PC-3 (cell line): ENCODE results near the gene BCR. TPM values are rescaled to one million over a fixed set of nuclear protein-coding genes. Genes with fewer than 3 reads are reported as not detected.

Experiments used
- ATAC-seq: fragments of 200-7000 bp; cut with Tn5 transposase; 2 replicates; pipeline ENCODE4 v1.9.1; 2020; ENCODE audit warnings: mild to moderate bottlenecking, moderate library complexity
- BruUV-seq: library from RNA; stranded (reverse); fragments of 400-500 nt; replicated peaks from 2 replicates; lab custom pipeline; 2021; lab: Mats Ljungman, UMichigan
- CTCF ChIA-PET: fragments of 300-600 bp; sonication (Branson Sonifier 250); formaldehyde crosslinking; loops from one replicate; lab custom pipeline; 2022; ENCODE audit warnings: antibody characterized with exemption; lab: Charles Lee
- POLR2A ChIA-PET: fragments of 300-600 bp; sonication (Branson Sonifier 250); formaldehyde crosslinking; loops from one replicate; lab custom pipeline; 2022; ENCODE audit warnings: antibody characterized with exemption; ENCODE audit not compliant: unreplicated experiment; lab: Charles Lee
- DNase-seq: peaks from one replicate; pipeline ENCODE4 v3.0.0-alpha.2; 2015
- H2AFZ ChIP-seq: fragments of 300-600 bp; sonication (generic); 2 replicates; pipeline ENCODE4 v1.6.0; 2016; ENCODE audit warnings: antibody characterized with exemption, low read length
- H3F3A ChIP-seq: fragments of 300-600 bp; sonication (generic); one replicate; pipeline ENCODE4 v1.6.0; 2017; ENCODE audit warnings: antibody characterized with exemption, low read length, control low read depth, mild to moderate bottlenecking; ENCODE audit not compliant: unreplicated experiment
- H3K27ac ChIP-seq: fragments of 300-600 bp; sonication (generic); 2 replicates; pipeline ENCODE4 v1.5.1; 2016; ENCODE audit warnings: mild to moderate bottlenecking, low read length
- H3K27me3 ChIP-seq: fragments of 300-600 bp; sonication (generic); 2 replicates; pipeline ENCODE4 v1.6.1; 2016; ENCODE audit warnings: low read length, mixed read lengths
- H3K36me3 ChIP-seq: fragments of 300-600 bp; sonication (generic); 2 replicates; pipeline ENCODE4 v1.6.1; 2016; ENCODE audit warnings: low read depth, mixed run types, low read length, mixed read lengths
- H3K4me1 ChIP-seq: fragments of 300-600 bp; sonication (generic); 2 replicates; pipeline ENCODE4 v1.5.1; 2016; ENCODE audit warnings: low read length; ENCODE audit not compliant: insufficient read depth
- H3K4me2 ChIP-seq: fragments of 300-600 bp; sonication (generic); 2 replicates; pipeline ENCODE4 v1.6.0; 2016; ENCODE audit warnings: low read length
- H3K4me3 ChIP-seq: fragments of 300-600 bp; sonication (generic); 2 replicates; pipeline ENCODE4 v1.5.1; 2016; ENCODE audit warnings: mild to moderate bottlenecking, low read length, mixed read lengths
- H3K79me2 ChIP-seq: fragments of 300-600 bp; sonication (generic); 2 replicates; pipeline ENCODE4 v1.6.1; 2017; ENCODE audit warnings: low read length, mixed read lengths
- H3K9ac ChIP-seq: fragments of 300-600 bp; sonication (generic); 2 replicates; pipeline ENCODE4 v1.6.0; 2016; ENCODE audit warnings: mild to moderate bottlenecking, low read length
- H3K9me2 ChIP-seq: fragments of 300-600 bp; sonication (generic); replicated peaks from 2 replicates; pipeline ENCODE4 v1.6.1; 2016; ENCODE audit warnings: mixed run types, low read length, mixed read lengths
- H3K9me3 ChIP-seq: fragments of 300-600 bp; sonication (generic); 2 replicates; pipeline ENCODE4 v1.6.1; 2016; ENCODE audit warnings: low read length, mixed read lengths
- H4K20me1 ChIP-seq: fragments of 300-600 bp; sonication (generic); 2 replicates; pipeline ENCODE4 v1.6.1; 2016; ENCODE audit warnings: low read length, mixed read lengths
- EZH2 ChIP-seq: fragments of 300-600 bp; sonication (generic); IDR thresholded peaks from one replicate; pipeline ENCODE4 v1.6.1; 2017; ENCODE audit warnings: antibody characterized with exemption, mild to moderate bottlenecking, low read length; ENCODE audit not compliant: unreplicated experiment
- EZH2phosphoT487 ChIP-seq: fragments of 300-600 bp; sonication (generic); IDR thresholded peaks from 2 replicates; pipeline ENCODE4 v1.6.1; 2018; ENCODE audit warnings: mild to moderate bottlenecking, antibody characterized with exemption, low read length, borderline replicate concordance
- intact Hi-C: fragments of 100-400 bp; cut with micrococcal nuclease; formaldehyde crosslinking; loops from 2 replicates; pipeline ENCODE4 v1.9.0; 2023
- total RNA-seq: library from RNA; depleted of rRNA; stranded (reverse); fragments of >200 nt; gene quantifications from 2 replicates; pipeline ENCODE4 v1.2.3, GENCODE V29; 2014
- TF ChIP-seq, protein P1 (sequence below): fragments of 300-600 bp; sonication (generic); conservative IDR thresholded peaks from 2 replicates; pipeline ENCODE4 v1.5.1; 2017; ENCODE audit warnings: antibody characterized with exemption, low read depth, mild to moderate bottlenecking, low read length

Gene BCR
- total RNA-seq, 1 experiment from 2014 or later: 36.8 TPM

DNA sequence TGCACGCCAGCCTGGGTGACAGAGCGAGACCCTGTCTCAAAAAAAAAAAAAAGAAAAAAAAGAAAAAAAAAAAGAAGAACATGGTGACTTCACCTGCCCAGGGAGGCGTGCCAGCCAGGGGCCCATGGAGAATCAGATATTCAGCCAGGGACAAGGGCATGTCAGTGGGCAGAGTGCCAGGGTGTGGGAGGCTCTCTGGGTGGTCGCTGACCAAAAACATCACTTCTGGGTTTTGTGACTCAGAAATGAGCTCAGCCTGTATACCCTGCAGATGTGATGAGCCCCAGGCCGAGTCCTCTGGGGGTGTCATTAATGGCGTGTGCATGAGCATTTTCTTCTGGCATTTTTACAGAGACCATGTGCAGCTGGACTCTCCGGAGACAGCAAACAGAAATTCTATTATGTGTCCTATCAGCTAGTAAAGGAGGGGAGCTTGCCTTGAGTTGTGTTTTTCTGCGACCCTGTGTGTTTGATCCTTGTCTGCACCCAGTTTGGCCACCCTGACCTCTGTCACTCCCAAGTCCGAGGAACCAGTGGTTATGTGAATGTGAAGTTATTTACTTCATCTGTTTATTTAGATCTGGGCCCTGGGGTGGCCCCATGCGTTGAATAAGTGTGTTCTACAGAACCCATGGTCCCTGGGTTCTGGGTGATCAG is 53.6 kb downstream of the BCR start:
- ATAC-seq (no peak), DNase-seq (peak; percentile 8)
- BruUV-seq: no TSS peak
- CTCF ChIA-PET: no interaction called here
- Histone ChIP-seq H3F3A (no peaks in the 10 kb centered on the region), H3K27me3 (no peaks in the 10 kb centered on the region), H3K36me3 (no peaks in the 10 kb centered on the region), H3K9me3 (no peaks in the 10 kb centered on the region), H3K27ac (no peak overlapping the region), H3K4me2 (no peak overlapping the region), H3K79me2 (peaks cover 97% of the 10 kb centered on the region), H3K4me1 (no peaks in the 10 kb centered on the region), H3K9ac (no peak overlapping the region), H2AFZ (no peak overlapping the region), H3K4me3 (no peak overlapping the region), H3K9me2 (no peaks in the 10 kb centered on the region), H4K20me1 (no peaks in the 10 kb centered on the region)
- intact Hi-C loops: no loop called here
- TF ChIP-seq, protein P1, sequence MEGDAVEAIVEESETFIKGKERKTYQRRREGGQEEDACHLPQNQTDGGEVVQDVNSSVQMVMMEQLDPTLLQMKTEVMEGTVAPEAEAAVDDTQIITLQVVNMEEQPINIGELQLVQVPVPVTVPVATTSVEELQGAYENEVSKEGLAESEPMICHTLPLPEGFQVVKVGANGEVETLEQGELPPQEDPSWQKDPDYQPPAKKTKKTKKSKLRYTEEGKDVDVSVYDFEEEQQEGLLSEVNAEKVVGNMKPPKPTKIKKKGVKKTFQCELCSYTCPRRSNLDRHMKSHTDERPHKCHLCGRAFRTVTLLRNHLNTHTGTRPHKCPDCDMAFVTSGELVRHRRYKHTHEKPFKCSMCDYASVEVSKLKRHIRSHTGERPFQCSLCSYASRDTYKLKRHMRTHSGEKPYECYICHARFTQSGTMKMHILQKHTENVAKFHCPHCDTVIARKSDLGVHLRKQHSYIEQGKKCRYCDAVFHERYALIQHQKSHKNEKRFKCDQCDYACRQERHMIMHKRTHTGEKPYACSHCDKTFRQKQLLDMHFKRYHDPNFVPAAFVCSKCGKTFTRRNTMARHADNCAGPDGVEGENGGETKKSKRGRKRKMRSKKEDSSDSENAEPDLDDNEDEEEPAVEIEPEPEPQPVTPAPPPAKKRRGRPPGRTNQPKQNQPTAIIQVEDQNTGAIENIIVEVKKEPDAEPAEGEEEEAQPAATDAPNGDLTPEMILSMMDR: no peak
- no peak for TF ChIP-seq EZH2
- TF ChIP-seq EZH2phosphoT487: no peak
- POLR2A ChIA-PET: no interaction called here

DNA sequence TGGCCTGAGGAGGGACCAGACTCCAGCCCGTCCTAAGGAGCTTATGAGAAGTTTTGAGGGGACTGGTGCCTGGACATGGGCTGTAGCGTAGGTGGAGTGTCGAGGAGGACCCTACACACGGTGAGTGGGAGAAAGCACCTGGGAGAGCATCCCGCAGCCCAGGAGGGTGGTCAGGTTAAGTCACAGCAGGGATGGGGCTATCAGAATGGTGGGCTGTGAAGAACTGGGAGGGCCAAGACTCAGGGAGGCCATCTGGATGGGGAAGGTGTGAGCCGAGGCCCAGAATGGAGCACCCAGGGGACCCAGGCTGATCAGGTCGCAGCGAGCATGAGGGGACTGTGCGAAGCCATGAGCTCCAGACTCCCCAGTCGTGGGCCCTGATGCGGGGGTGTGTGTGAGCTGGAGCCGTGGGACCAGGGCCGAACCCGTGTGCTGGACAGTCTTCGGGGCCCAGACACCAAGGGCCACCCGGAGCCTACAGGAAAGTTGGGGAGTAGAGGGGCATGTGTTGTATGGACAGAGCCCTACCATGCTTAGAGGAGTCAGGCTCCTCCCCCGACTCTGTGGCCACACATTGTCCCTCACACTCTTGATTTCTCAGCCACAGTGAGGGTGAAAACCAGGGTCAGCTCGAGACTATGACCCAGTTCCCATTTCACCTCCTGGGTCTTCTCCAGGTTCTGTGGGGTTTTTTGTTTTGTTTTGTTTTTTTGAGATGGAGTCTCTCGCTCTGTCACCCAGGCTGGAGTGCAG is 54.3 kb downstream of the BCR start:
- H3K9ac ChIP-seq: no peak overlapping the region
- intact Hi-C loops: no loop called here
- H3K4me2 ChIP-seq: no peak overlapping the region
- ChIA-PET POLR2A (no interaction called here), CTCF (interaction anchor here (0.6 kb wide), 1 partner anchor 51 kb away, joined by 3 read pairs; no protein-coding TSS in a partner anchor)
- no peak for TF ChIP-seq EZH2phosphoT487
- TF ChIP-seq EZH2: no peak
- TF ChIP-seq, protein P1: no peak
- no peak overlapping the region for H3K27ac ChIP-seq
- ATAC-seq (no peak), DNase-seq (no peak)
- no peaks in the 10 kb centered on the region for H3K4me1 ChIP-seq
- H3K36me3 ChIP-seq: no peaks in the 10 kb centered on the region
- no peaks in the 10 kb centered on the region for H3K27me3 ChIP-seq
- H3K9me2 ChIP-seq: no peaks in the 10 kb centered on the region
- H4K20me1 ChIP-seq: no peaks in the 10 kb centered on the region
- no peaks in the 10 kb centered on the region for H3K9me3 ChIP-seq
- no peak overlapping the region for H3K4me3 ChIP-seq
- H3F3A ChIP-seq: no peaks in the 10 kb centered on the region
- H3K79me2 ChIP-seq: peaks cover 97% of the 10 kb centered on the region
- no TSS peak for BruUV-seq
- no peak overlapping the region for H2AFZ ChIP-seq

DNA sequence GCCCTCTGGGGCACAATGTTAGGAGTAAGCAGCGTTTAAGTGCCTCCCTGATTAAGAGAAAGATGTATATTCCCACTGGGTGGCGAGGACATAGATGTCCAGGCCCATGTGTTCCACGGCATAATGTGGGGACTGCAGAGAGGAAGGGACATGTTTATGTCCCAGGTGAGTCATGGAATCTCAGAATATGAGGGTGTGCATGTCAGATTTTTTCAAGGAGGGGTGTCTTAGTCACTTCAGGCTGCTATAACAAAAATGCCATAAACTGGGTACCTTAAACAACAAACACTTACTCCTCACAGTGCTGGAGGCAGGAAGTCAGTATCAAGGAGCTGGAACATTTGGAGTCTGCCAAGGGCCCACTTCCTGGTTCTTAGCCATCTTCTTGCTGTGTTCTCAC is 55.1 kb downstream of the BCR start:
- Histone ChIP-seq H3K9me3 (no peaks in the 10 kb centered on the region), H4K20me1 (no peaks in the 10 kb centered on the region), H3K4me1 (no peaks in the 10 kb centered on the region), H3K4me2 (no peak overlapping the region), H3K4me3 (no peak overlapping the region), H3K9me2 (no peaks in the 10 kb centered on the region), H3F3A (no peaks in the 10 kb centered on the region), H3K27ac (no peak overlapping the region), H3K79me2 (peaks cover 93% of the 10 kb centered on the region), H3K36me3 (no peaks in the 10 kb centered on the region), H3K27me3 (no peaks in the 10 kb centered on the region), H3K9ac (no peak overlapping the region), H2AFZ (no peak overlapping the region)
- DNase-seq (peak; percentile 12), ATAC-seq (no peak; the same call in none of the 2 replicates)
- CTCF ChIA-PET: no interaction called here
- POLR2A ChIA-PET: no interaction called here
- TF ChIP-seq EZH2 (no peak), EZH2phosphoT487 (no peak)
- TF ChIP-seq, protein P1: no peak
- intact Hi-C loops: no loop called here
- BruUV-seq: no TSS peak
